GM23338 (cell line): Measurements from ENCODE around the gene ATP9B. TPM values are rescaled to one million over a fixed set of nuclear protein-coding genes. Genes with fewer than 3 reads are reported as not detected.

ENCODE experiments used
- ATAC-seq: fragments of 200-7000 bp; cut with Tn5 transposase; 3 replicates; pipeline ENCODE4 v1.9.1; 2020
- DNase-seq: peaks from one replicate; pipeline ENCODE4 v3.0.0-alpha.2; 2015; ENCODE audit warnings: low spot score
- H2AFZ ChIP-seq: fragments of 200-600 bp; sonication (generic); 2 replicates; pipeline ENCODE4 v1.8.0; 2016; ENCODE audit warnings: antibody characterized with exemption, mild to moderate bottlenecking, moderate library complexity
- H3F3A ChIP-seq: fragments of 200-600 bp; sonication (generic); replicated peaks from 2 replicates; pipeline ENCODE4 v1.8.0; 2017; ENCODE audit warnings: antibody characterized with exemption, mixed run types, low read depth
- H3K27ac ChIP-seq: fragments of 200-600 bp; sonication (generic); 2 replicates; pipeline ENCODE4 v1.6.1; 2016; ENCODE audit warnings: low read depth
- H3K27me3 ChIP-seq: fragments of 200-600 bp; sonication (generic); 2 replicates; pipeline ENCODE4 v1.8.0; 2016; ENCODE audit warnings: mild to moderate bottlenecking, mixed run types, moderate library complexity; ENCODE audit not compliant: insufficient read depth
- H3K36me3 ChIP-seq: fragments of 200-600 bp; sonication (generic); 2 replicates; pipeline ENCODE4 v1.8.0; 2016; ENCODE audit warnings: mild to moderate bottlenecking; ENCODE audit not compliant: insufficient read depth
- H3K4me1 ChIP-seq: fragments of 200-600 bp; sonication (generic); 2 replicates; pipeline ENCODE4 v1.8.0; 2016; ENCODE audit warnings: mild to moderate bottlenecking, moderate library complexity; ENCODE audit not compliant: insufficient read depth
- H3K4me2 ChIP-seq: fragments of 200-600 bp; sonication (generic); 2 replicates; pipeline ENCODE4 v1.7.1; 2017; ENCODE audit warnings: mixed run types
- H3K4me3 ChIP-seq: fragments of 200-600 bp; sonication (generic); 2 replicates; pipeline ENCODE4 v1.6.1; 2016; ENCODE audit warnings: mixed run types
- H3K79me2 ChIP-seq: fragments of 200-600 bp; sonication (generic); replicated peaks from 2 replicates; pipeline ENCODE4 v1.8.0; 2017; ENCODE audit warnings: mild to moderate bottlenecking; ENCODE audit not compliant: insufficient read depth
- H3K9me2 ChIP-seq: fragments of 200-600 bp; sonication (generic); 2 replicates; pipeline ENCODE4 v1.8.0; 2017; ENCODE audit not compliant: insufficient read depth
- H4K20me1 ChIP-seq: fragments of 200-600 bp; sonication (generic); replicated peaks from 2 replicates; pipeline ENCODE4 v1.8.0; 2017; ENCODE audit warnings: mild to moderate bottlenecking; ENCODE audit not compliant: insufficient read depth
- H3K27ac Mint-ChIP-seq: 2 replicates; pipeline ENCODE4 v1.8.0; 2020; ENCODE audit warnings: inconsistent platforms, mild to moderate bottlenecking, moderate library complexity, mixed read lengths
- H3K27me3 Mint-ChIP-seq: 3 replicates; pipeline ENCODE4 v1.8.0; 2022; ENCODE audit warnings: low read depth, mild to moderate bottlenecking, moderate library complexity, mixed read lengths, inconsistent platforms; ENCODE audit not compliant: insufficient read depth, poor library complexity
- H3K36me3 Mint-ChIP-seq: 3 replicates; pipeline ENCODE4 v1.8.0; 2021; ENCODE audit warnings: low read depth, mild to moderate bottlenecking, inconsistent platforms, moderate library complexity, mixed read lengths
- H3K4me1 Mint-ChIP-seq: 3 replicates; pipeline ENCODE4 v1.8.0; 2020; ENCODE audit warnings: mild to moderate bottlenecking, inconsistent platforms, mixed read lengths
- H3K4me3 Mint-ChIP-seq: 3 replicates; pipeline ENCODE4 v1.8.0; 2021; ENCODE audit warnings: moderate library complexity, mild to moderate bottlenecking, inconsistent platforms, mixed read lengths
- H3K9me3 Mint-ChIP-seq: 3 replicates; pipeline ENCODE4 v1.8.0; 2020; ENCODE audit warnings: moderate library complexity, mild to moderate bottlenecking, inconsistent platforms, mixed read lengths
- CREB1 ChIP-seq: fragments of 250-450 bp; sonication (Bioruptor Pico); IDR thresholded peaks from 2 replicates; pipeline ENCODE4 v1.5.0; 2020; ENCODE audit warnings: low read depth, mild to moderate bottlenecking, moderate library complexity
- CTCF ChIP-seq, 2 experiments: fragments of 200-600 bp in 1 of 2; sonication (generic) in 1 of 2; conservative IDR thresholded peaks; 2 replicates each; pipeline versions ENCODE4 v1.5.1 to v1.6.1; 2016 to 2017; ENCODE audit warnings: antibody characterized with exemption in 2 of 2, low read depth in 2 of 2, mild to moderate bottlenecking in 2 of 2, moderate library complexity in 1 of 2
- ETS1 ChIP-seq: IDR thresholded peaks from 2 replicates; pipeline ENCODE4 v1.6.1; 2016; ENCODE audit warnings: antibody characterized with exemption
- EZH2 ChIP-seq: fragments of 200-600 bp; sonication (generic); IDR thresholded peaks from one replicate; pipeline ENCODE4 v1.8.0; 2017; ENCODE audit warnings: antibody characterized with exemption, mild to moderate bottlenecking, low read depth; ENCODE audit not compliant: unreplicated experiment
- EZH2phosphoT487 ChIP-seq: fragments of 200-600 bp; sonication (generic); IDR thresholded peaks from one replicate; pipeline ENCODE4 v1.8.1; 2018; ENCODE audit warnings: antibody characterized with exemption; ENCODE audit not compliant: unreplicated experiment
- JUNB ChIP-seq: IDR thresholded peaks from one replicate; pipeline ENCODE4 v1.6.1; 2016; ENCODE audit warnings: antibody characterized with exemption; ENCODE audit not compliant: unreplicated experiment
- POLR2AphosphoS5 ChIP-seq: IDR thresholded peaks from 2 replicates; pipeline ENCODE4 v1.6.1; 2016; ENCODE audit warnings: antibody characterized with exemption, low read depth
- STAT1 ChIP-seq: IDR thresholded peaks from one replicate; pipeline ENCODE4 v1.6.1; 2016; ENCODE audit warnings: antibody characterized with exemption; ENCODE audit not compliant: unreplicated experiment
- ZNF114 ChIP-seq: fragments of 250-450 bp; sonication (Bioruptor Pico); IDR thresholded peaks from 2 replicates; pipeline ENCODE4 v1.5.0; 2020; ENCODE audit warnings: mild to moderate bottlenecking, moderate library complexity
- ZNF331 ChIP-seq: fragments of 250-450 bp; sonication (Bioruptor Pico); IDR thresholded peaks from 2 replicates; pipeline ENCODE4 v1.5.0; 2020; ENCODE audit warnings: low read depth, mild to moderate bottlenecking, moderate library complexity
- ZNF462 ChIP-seq: fragments of 250-450 bp; sonication (Bioruptor Pico); IDR thresholded peaks from 2 replicates; pipeline ENCODE4 v1.5.0; 2020; ENCODE audit warnings: mild to moderate bottlenecking, moderate library complexity
- polyA plus RNA-seq: library from polyadenylated mRNA; unstranded; fragments of >200 nt; fragmentation: Nextera tagmentation; extraction: Ambion mirVana; gene quantifications from 2 replicates; pipeline ENCODE4 v1.2.1, GENCODE V29; 2016
- total RNA-seq: library from RNA; depleted of rRNA; stranded (reverse); fragments of >200 nt; shearing (Covaris generic); gene quantifications from 2 replicates; pipeline ENCODE4 v1.2.3, GENCODE V29; 2014

The ATP9B gene
- total and polyA plus RNA-seq, 2 experiments from 2014 or later, result 14.2 to 25.6 TPM

GRCh38 chr18:79339094-79339908 is 270.1 kb downstream of the ATP9B start (continued):
- no peak for TF ChIP-seq CTCF (conservative IDR thresholded peaks at IDR 0.05; ENCODE audit: low read depth in 2 of 2)
- no peak for TF ChIP-seq POLR2AphosphoS5
- TF ChIP-seq STAT1, result no peak
- TF ChIP-seq CREB1 (CRISPR knock-in tag), result no peak
- TF ChIP-seq JUNB, result no peak

GRCh38 chr18:79343567-79344207 is 274.5 kb downstream of the ATP9B start:
- ATAC-seq, result no peak
- H3F3A ChIP-seq, result no peaks in the 10 kb centered on the region
- Mint-ChIP-seq H3K27me3 (no peaks in the 10 kb centered on the region), H3K4me3 (no peak overlapping the region), H3K4me1 (no peaks in the 10 kb centered on the region; the same call in 2 of the 3 replicates), H3K9me3 (no peaks in the 10 kb centered on the region), H3K27ac (peak overlapping the region; percentile 40; the same call in 1 of the 2 replicates), H3K36me3 (peaks cover 34% of the 10 kb centered on the region)
- H3K27me3 ChIP-seq, result no peaks in the 10 kb centered on the region
- no peak for DNase-seq
- peaks cover 5% of the 10 kb centered on the region; the same call in 1 of the 2 replicates for H3K36me3 ChIP-seq
- no peaks in the 10 kb centered on the region for H4K20me1 ChIP-seq
- H3K4me3 ChIP-seq, result no peak overlapping the region
- no peaks in the 10 kb centered on the region for H3K4me1 ChIP-seq
- no peaks in the 10 kb centered on the region for H3K79me2 ChIP-seq
- H3K27ac ChIP-seq, result no peak overlapping the region
- H3K4me2 ChIP-seq, result no peak overlapping the region
- no peak overlapping the region for H2AFZ ChIP-seq
- H3K9me2 ChIP-seq, result no peaks in the 10 kb centered on the region
- TF ChIP-seq POLR2AphosphoS5 (no peak), ETS1 (no peak), JUNB (no peak), ZNF462 (CRISPR knock-in tag) (no peak), EZH2phosphoT487 (no peak), EZH2 (no peak), ZNF331 (no peak), ZNF114 (CRISPR knock-in tag) (no peak)
